GM21367 (cell line): Measurements from ENCODE around the gene TMPRSS9.

Source experiments
- ATAC-seq: cut with Tn5 transposase; IDR thresholded peaks from one replicate; pipeline ENCODE4 v1.9.1; 2021; ENCODE audit not compliant: unreplicated experiment

Gene TMPRSS9

GRCh38 chr19:2359992-2360685, at the start of gene TMPRSS9:
TSS of gene TMPRSS9 (plus strand) at chr19:2360265. CDS start at chr19:2389786, 29,521 bp downstream.
- ATAC-seq, result no peak

DNA sequence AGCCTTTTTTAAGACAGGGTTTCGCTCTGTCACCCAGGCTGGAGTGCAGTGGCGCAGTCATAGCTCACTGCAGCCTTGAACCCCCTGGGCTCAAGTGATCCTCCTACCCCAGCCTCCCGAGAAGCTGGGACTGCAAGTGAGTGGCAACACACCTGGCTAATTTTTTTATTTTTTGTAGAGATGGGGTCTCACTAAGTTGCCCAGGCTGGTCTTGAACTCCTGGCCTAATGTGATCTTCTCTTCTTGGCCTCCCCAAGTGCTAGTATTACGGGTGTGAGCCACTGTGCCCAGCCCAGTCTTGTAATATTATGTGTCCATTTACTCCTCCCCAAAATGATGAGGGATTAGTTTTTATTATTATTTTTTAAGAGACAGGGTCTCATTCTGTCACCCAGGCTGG, 49.0 kb upstream of the TMPRSS9 start:
- no peak for ATAC-seq

DNA sequence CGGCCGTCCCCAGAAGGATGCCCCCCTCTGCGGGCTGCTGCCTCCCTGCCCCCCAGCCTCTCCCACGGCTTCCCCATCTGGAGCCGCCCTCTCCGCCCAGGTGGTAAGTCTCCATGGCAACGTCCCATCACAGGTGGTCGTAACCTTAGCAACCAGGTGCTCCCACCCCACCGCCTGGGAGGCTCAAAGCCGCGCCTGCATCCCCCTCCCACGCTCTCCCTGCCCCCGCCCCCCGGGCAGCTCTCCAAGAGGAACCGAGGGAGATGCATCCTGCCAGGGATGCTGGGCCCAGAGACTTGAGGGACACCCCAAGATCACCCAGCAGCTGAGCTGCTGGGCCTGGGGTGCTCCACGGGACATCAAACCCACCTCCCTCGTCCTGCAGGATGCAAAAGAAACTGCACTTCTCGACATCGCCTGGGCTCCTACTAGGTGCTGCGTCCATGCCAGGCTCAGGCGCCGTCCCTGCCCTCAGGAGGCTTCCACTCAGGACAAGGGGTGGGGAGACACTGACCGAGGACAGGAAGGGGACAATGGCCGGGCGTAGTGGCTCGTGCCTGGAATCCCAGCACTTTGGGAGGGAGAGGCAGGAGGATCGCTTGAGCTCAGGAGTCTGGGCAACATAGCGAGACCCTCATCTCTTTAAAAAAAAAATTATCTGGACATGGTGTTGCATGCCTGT, 47.1 kb upstream of the TMPRSS9 start:
- no peak for ATAC-seq

GRCh38 chr19:2315121-2315817, 44.8 kb upstream of the TMPRSS9 start:
- ATAC-seq, result no peak

DNA sequence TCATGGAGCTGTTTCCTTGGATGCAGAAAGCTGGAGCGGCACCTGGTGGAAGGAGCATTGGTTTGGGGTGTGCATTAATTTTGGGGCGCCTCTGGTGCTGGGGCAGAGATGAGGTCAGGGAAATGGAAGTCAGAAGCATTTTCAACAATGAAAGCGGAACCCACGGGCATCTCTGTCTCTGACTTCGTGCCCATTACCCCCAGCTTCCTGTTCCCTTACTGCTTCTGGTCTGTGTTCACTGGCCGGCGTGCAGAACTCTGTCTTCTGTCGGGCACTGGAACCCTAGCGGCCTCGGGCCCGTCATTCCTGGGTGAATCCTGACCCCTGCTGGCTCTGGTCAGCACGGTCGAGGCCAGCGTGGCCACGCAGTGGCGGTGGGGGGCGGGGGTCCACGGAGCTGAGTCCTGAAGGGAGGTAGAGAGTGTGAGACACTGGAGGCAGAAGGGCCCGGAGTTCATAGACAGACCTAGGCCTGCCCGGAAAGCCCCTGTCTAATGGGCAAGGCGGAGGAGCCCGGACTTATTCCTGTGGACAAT, 44.2 kb upstream of the TMPRSS9 start:
- no peak for ATAC-seq

DNA sequence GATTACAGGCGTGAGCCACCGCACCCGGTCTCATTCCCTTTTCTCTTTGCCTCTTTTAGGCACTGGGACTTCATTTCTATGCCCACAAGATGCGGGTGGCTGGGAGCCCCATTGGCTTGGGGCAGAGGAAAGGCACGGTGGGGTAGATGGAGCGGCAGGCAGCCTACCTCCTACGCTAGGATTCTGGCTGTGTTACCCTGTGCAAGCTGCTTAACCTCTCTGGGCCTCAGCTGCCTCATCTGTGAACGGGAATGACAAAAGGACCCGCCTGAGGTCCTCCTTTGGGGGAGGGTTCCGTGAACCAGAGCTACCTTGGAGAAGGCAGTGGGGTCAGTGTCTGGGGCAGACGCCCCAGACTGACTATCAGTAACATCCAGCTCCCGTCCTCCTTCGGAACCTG, 42.8 kb upstream of the TMPRSS9 start:
- ATAC-seq, result no peak

- ATAC-seq, result no peak
Measured at GRCh38 chr19:2317756-2318155, 42.3 kb upstream of the TMPRSS9 start.

- no peak for ATAC-seq
Measured at GRCh38 chr19:2318923-2319322, 41.1 kb upstream of the TMPRSS9 start.

DNA sequence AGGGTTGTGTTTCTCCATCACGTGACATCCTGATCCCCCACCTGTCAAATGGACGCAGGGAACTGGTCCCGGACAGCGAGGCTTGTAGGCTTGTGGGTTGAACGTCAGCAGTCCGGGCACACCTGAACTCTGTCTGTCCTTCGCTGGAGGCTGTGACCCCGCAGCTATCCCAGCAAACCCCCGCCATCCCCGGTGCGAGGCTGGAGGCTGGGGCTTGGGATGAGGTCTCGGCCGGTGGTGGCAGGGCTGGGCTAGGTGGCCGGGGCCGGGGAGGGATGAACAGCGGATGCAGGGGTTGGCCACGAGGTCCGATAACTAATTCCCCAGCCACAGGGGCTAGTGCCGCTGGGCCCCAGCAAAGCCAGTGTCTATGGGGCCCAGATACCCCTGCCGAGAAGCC, 40.5 kb upstream of the TMPRSS9 start:
- ATAC-seq, result no peak

DNA sequence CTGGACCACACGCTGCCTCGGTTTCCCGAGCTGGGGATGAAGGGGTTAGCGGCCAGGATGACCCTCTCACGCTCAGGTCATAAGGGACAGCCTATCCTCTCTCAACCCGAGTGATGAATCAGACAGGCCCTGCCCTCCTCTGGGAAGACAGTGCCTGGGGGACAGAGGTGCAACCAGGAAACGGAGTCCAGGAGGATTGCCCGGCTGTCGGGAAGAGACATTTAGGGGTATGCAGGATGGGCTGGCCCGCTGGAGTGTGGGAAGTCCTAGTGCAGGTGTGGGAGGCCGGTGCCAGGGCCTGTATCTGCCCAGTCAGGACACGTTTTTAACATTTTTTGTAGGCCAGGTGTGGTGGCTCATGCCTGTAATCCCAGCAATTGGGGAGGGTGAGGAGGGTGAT, 40.0 kb upstream of the TMPRSS9 start:
- ATAC-seq, result no peak

GRCh38 chr19:2320939-2321338, 39.1 kb upstream of the TMPRSS9 start:
- ATAC-seq, result no peak

GRCh38 chr19:2321565-2322283, 38.3 kb upstream of the TMPRSS9 start:
- no peak for ATAC-seq

GRCh38 chr19:2323707-2324106, 36.4 kb upstream of the TMPRSS9 start:
- ATAC-seq, result no peak

GRCh38 chr19:2324220-2324948, 35.7 kb upstream of the TMPRSS9 start:
- ATAC-seq, result no peak

DNA sequence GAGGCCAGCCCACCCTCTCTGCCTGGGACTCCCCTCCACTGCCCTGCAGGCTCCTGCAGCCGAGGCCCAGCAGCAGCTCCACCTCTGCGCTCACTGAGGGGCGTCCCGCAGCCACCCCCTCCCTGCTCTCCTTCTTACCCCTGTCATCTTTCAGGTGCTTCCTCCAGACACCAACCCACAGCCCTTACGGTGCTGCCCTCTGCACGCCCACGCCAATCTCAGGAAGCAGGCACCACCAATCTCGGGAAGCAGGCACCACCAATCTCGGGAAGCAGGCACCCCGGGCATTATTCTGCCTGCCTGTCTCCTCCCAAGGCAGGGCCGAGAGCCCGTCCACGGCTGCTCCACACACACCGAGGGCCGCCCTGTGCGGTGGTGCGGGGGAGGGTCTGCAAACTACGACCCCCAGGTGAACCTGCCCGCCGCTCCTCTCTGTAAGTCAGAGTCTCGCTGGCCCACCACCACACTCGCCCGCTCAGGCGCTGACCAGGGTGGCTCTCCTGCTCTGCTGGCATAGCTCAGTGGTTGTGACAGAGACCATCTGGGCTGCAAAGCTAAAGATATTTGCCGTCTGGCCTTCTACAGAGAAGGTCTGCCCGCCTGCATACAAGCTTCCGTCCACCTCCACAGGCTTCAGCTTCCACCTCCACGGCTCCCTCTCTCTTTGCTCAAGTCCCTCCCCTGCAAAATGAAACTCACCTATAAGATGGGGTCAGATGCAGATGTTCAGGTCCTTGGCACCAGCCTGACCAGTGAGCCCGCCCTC, 34.6 kb upstream of the TMPRSS9 start:
- ATAC-seq, result no peak

DNA sequence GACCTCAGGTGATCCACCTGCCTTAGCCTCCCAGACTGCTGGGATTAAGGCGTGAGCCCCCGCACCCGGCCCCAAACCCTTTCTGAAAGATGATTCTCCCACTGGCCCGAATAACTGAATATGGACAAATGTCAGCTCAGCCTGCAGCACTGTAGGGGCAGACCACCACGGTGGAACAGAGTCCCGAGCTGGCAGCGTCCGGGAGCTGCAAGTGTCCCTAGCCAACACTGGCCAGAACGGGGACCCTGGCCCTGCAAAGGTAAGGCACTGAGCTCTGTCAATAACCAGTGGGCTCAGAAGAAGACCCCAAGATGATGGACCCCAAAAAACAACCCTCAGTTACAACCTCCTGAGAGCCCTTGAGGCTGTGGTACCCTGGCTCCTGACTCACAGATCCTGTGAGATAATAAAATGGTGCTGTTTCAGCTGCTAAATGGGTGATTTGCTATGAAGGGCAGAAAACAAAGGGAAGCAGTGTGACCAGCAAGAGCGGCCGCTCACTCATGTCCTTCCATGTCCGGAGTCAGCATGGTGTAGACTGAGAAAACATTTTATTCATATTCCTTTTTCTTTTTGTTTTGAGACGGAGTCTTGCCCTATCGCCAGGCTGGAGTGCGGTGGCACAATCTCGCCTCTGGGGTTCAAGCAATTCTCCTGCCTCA, 33.2 kb upstream of the TMPRSS9 start:
- no peak for ATAC-seq

GRCh38 chr19:2327773-2328400, 32.2 kb upstream of the TMPRSS9 start:
- no peak for ATAC-seq

DNA sequence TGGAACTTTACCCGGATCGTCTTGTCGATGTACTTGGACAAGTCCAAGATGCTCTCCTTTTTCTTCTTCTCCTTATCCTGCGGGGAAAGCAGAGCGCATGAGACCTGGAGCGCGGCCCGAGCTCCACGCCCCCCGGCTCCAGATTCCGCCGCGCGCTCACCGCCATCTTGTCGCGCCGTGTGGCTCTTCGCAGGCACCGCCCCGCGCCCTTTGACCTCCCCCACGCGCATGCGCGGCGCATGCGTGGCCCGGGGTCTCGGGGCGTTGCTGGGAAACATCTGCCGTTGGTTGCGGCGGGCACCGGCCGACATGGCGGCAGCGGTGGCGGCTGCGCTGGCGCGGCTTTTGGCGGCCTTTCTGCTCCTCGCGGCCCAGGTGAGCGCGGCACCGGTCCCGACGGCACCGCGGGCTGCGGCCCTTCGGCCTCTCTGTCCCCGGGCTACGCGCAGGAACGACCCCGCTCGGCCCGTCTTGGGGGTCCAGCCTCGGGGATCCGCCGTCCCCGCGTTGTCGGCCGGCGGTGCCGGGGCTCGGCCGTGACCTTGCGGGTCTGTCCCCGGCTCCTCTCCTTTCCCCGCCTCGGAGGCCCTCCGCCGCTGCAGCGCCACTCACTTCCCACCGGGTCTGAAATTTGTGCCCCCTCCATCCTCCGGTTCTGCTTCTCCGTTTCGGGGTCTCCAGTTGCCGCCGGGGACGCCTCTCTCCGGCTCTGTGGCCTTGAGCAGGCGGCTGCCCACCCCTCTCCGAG, 31.5 kb upstream of the TMPRSS9 start, which contains the start of the genes LSM7 and SPPL2B:
LSM7 (minus strand) TSS at position 186 of the 748 bp plus-strand sequence; CDS start at position 166, 20 bp downstream.
SPPL2B (plus strand) TSS at position 284 of the 748 bp plus-strand sequence; CDS start at position 310, 26 bp downstream.
- ATAC-seq, result peak; percentile 57
